Loucy (cell line): Measurements from ENCODE around the gene DEFB121.
"Not testable (repeated sequence)": the region's sequence is repeated elsewhere in the genome, so short reads cannot be mapped to it uniquely, and the experiment has no call there.

Source experiments
- H2AFZ ChIP-seq: fragments of 200-600 bp; sonication (generic); 2 replicates; pipeline ENCODE4 v1.6.0; 2016; ENCODE audit warnings: antibody characterized with exemption, mild to moderate bottlenecking, low read length, moderate library complexity
- H3F3A ChIP-seq: fragments of 200-600 bp; 2 replicates; pipeline ENCODE4 v1.6.0; 2016; ENCODE audit warnings: antibody characterized with exemption, low read depth, mild to moderate bottlenecking
- H3K27me3 ChIP-seq: fragments of 200-600 bp; sonication (generic); 2 replicates; pipeline ENCODE4 v1.6.1; 2014; ENCODE audit warnings: low read length, mild to moderate bottlenecking; ENCODE audit not compliant: insufficient read depth, poor library complexity, severe bottlenecking
- H3K36me3 ChIP-seq: fragments of 200-600 bp; sonication (generic); 2 replicates; pipeline ENCODE4 v1.6.1; 2016; ENCODE audit warnings: low read length; ENCODE audit not compliant: insufficient read depth
- H3K4me1 ChIP-seq: fragments of 200-600 bp; sonication (generic); 2 replicates; pipeline ENCODE4 v1.5.1; 2014; ENCODE audit warnings: low read length, mild to moderate bottlenecking; ENCODE audit not compliant: insufficient read depth, poor library complexity, severe bottlenecking
- H3K4me2 ChIP-seq: fragments of 200-600 bp; sonication (generic); 2 replicates; pipeline ENCODE4 v1.6.0; 2014; ENCODE audit warnings: antibody characterized with exemption, low read length, low read depth, mild to moderate bottlenecking; ENCODE audit not compliant: poor library complexity, severe bottlenecking
- H3K4me3 ChIP-seq: fragments of 200-600 bp; sonication (generic); 2 replicates; pipeline ENCODE4 v1.5.1; 2014; ENCODE audit warnings: low read length, mild to moderate bottlenecking, mixed read lengths; ENCODE audit not compliant: poor library complexity, severe bottlenecking
- H3K79me2 ChIP-seq: fragments of 200-600 bp; sonication (generic); 2 replicates; pipeline ENCODE4 v1.6.1; 2014; ENCODE audit warnings: low read length; ENCODE audit not compliant: insufficient read depth
- H3K9ac ChIP-seq: fragments of 200-600 bp; sonication (generic); 2 replicates; pipeline ENCODE4 v1.6.0; 2014; ENCODE audit warnings: mild to moderate bottlenecking, low read depth, low read length, moderate library complexity; ENCODE audit not compliant: poor library complexity, severe bottlenecking
- H3K9me2 ChIP-seq: fragments of 200-600 bp; sonication (generic); replicated peaks from 2 replicates; pipeline ENCODE4 v1.6.1; 2016; ENCODE audit warnings: low read depth, low read length, mixed read lengths
- H3K9me3 ChIP-seq: fragments of 200-600 bp; sonication (generic); 2 replicates; pipeline ENCODE4 v1.6.1; 2014; ENCODE audit warnings: mild to moderate bottlenecking, antibody characterized with exemption, low read length, low read depth; ENCODE audit not compliant: insufficient read depth
- H4K20me1 ChIP-seq: fragments of 200-600 bp; sonication (generic); 2 replicates; pipeline ENCODE4 v1.6.0; 2014; ENCODE audit warnings: antibody characterized with exemption, low read length, mild to moderate bottlenecking; ENCODE audit not compliant: insufficient read depth, poor library complexity, severe bottlenecking
- CTCF ChIP-seq: fragments of 200-600 bp; sonication (generic); conservative IDR thresholded peaks from 2 replicates; pipeline ENCODE4 v1.5.1; 2014; ENCODE audit warnings: mild to moderate bottlenecking, antibody characterized with exemption, low read length
- EZH2phosphoT487 ChIP-seq: fragments of 200-600 bp; IDR thresholded peaks from 2 replicates; pipeline ENCODE4 v1.6.1; 2018; ENCODE audit warnings: antibody characterized with exemption, mild to moderate bottlenecking, moderate library complexity, borderline replicate concordance

The DEFB121 gene

GRCh38 chr20:31368301-31368700 lies 37.7 kb downstream of the DEFB121 start, which contains the start of gene DEFB118:
DEFB118 (plus strand) TSS chr20:31368601; CDS start chr20:31368651, 50 bp downstream.
- Histone ChIP-seq H3K4me3 (no peak within 1 kb of the TSS), H3K9me3 (no peaks in the 10 kb centered on the region), H3K4me2 (no peak within 1 kb of the TSS), H3K9me2 (no peaks in the 10 kb centered on the region), H4K20me1 (no peaks in the 10 kb centered on the region), H3K79me2 (no peaks in the 10 kb centered on the region), H3K27me3 (no peaks in the 10 kb centered on the region), H3K4me1 (no peaks in the 10 kb centered on the region), H3F3A (no peaks in the 10 kb centered on the region), H3K36me3 (no peaks in the 10 kb centered on the region), H2AFZ (no peak within 1 kb of the TSS), H3K9ac (no peak within 1 kb of the TSS)
- TF ChIP-seq EZH2phosphoT487: no peak
- TF ChIP-seq CTCF: no peak

GRCh38 chr20:31364272-31364671 lies 41.7 kb downstream of the DEFB121 start:
- not testable (repeated sequence) for H3K79me2 ChIP-seq, H3K4me2 ChIP-seq, H3K9me2 ChIP-seq, H3K9me3 ChIP-seq, H3K27me3 ChIP-seq, H3K36me3 ChIP-seq, H3K4me1 ChIP-seq, H3K4me3 ChIP-seq, H2AFZ ChIP-seq, H3F3A ChIP-seq, H4K20me1 ChIP-seq, H3K9ac ChIP-seq

- TF ChIP-seq EZH2phosphoT487 (no peak), CTCF (no peak)
- Histone ChIP-seq H3K9ac (no peak overlapping the region), H3K4me3 (no peak overlapping the region), H3K79me2 (no peaks in the 10 kb centered on the region), H3K27me3 (no peaks in the 10 kb centered on the region), H2AFZ (no peak overlapping the region), H3K4me1 (no peaks in the 10 kb centered on the region), H3K36me3 (no peaks in the 10 kb centered on the region), H3K9me2 (no peaks in the 10 kb centered on the region), H4K20me1 (no peaks in the 10 kb centered on the region), H3F3A (no peaks in the 10 kb centered on the region), H3K9me3 (no peaks in the 10 kb centered on the region), H3K4me2 (no peak overlapping the region)
Observed at GRCh38 chr20:31363295-31363694, 42.7 kb downstream of the DEFB121 start.

- H3K9me2 ChIP-seq: no peaks in the 10 kb centered on the region
- no peaks in the 10 kb centered on the region for H3K9me3 ChIP-seq
- H3K9ac ChIP-seq: no peak overlapping the region
- no peaks in the 10 kb centered on the region for H3K36me3 ChIP-seq
- no peaks in the 10 kb centered on the region for H3K79me2 ChIP-seq
- no peak overlapping the region for H3K4me2 ChIP-seq
- TF ChIP-seq CTCF (no peak), EZH2phosphoT487 (no peak)
- H4K20me1 ChIP-seq: no peaks in the 10 kb centered on the region
- H3K4me1 ChIP-seq: no peaks in the 10 kb centered on the region
- no peaks in the 10 kb centered on the region for H3K27me3 ChIP-seq
- no peaks in the 10 kb centered on the region for H3F3A ChIP-seq
- no peak overlapping the region for H2AFZ ChIP-seq
- H3K4me3 ChIP-seq: no peak overlapping the region
Observed at GRCh38 chr20:31355981-31356380, 50.0 kb downstream of the DEFB121 start.
